ENCODE measurements around the gene MROH7. TPM values are rescaled to one million over a fixed set of nuclear protein-coding genes. Genes with fewer than 3 reads are reported as not detected.

The MROH7 gene
- total and polyA plus RNA-seq, 9 of the 15 experiments (the other 6 are each of a cell fraction or from before 2014, with no cell fraction given), result not detected

GRCh38 chr1:54696262-54696661 is 54.7 kb downstream of the MROH7 start:
- no peak for ATAC-seq
- FAIRE-seq, result no peak
- ChIA-PET CTCF (ENCODE audit: low intra/inter-chr PET ratio) (no interaction called here), POLR2A (no interaction called here)
- in situ Hi-C loops (cut with MboI), result no loop called here
- Histone ChIP-seq H2AFZ (ENCODE audit: low read depth, low read length) (no peak overlapping the region), H3K36me3 (ENCODE audit: control insufficient read depth, insufficient read depth, low read length) (no peaks in the 10 kb centered on the region), H3K79me2 (ENCODE audit: control insufficient read depth, insufficient read depth, low read length) (no peaks in the 10 kb centered on the region), H3K9me3 (replicated peaks; ENCODE audit: control insufficient read depth, insufficient read depth, low read depth, low read length) (no peaks in the 10 kb centered on the region), H3K9me1 (ENCODE audit: control insufficient read depth, insufficient read depth, low read length) (no peaks in the 10 kb centered on the region), H3K4me1 (replicated peaks in 1 of 2; ENCODE audit: control insufficient read depth in 2 of 2, insufficient read depth in 2 of 2, low read length in 2 of 2) (no peaks in the 10 kb centered on the region; a peak in 1 of 5 replicates), H3K9ac (ENCODE audit: insufficient read depth in 1 of 2, low read depth in 2 of 2, low read length in 2 of 2) (no peak overlapping the region), H3K4me3 (no peak overlapping the region), H4K20me1 (replicated peaks; ENCODE audit: control insufficient read depth, insufficient read depth, low read length) (no peaks in the 10 kb centered on the region; the same call in 1 of the 2 replicates), H3K27ac (ENCODE audit: extremely low read depth, low read depth, low read length) (no peak overlapping the region), H3K4me2 (ENCODE audit: insufficient read depth, low read length) (no peak overlapping the region), H3K27me3 (ENCODE audit: control insufficient read depth in 2 of 2, insufficient read depth in 2 of 2, low read length in 2 of 2) (peaks cover 42 to 81% of the 10 kb centered on the region in 2 experiments; a peak in 4 of 5 replicates)
- WGBS (ENCODE audit: insufficient coverage, low coverage, missing lambda C conversion rate), result 0% methylated on average over 3 of the region's 3 CpGs
- no peak for DNase-seq (ENCODE audit: extremely low read depth in 1 of 4, low spot score in 3 of 4)
- no peak for TF ChIP-seq PKNOX1 (IDR thresholded peaks at IDR 0.05)
- no peak for TF ChIP-seq ZNF780A (CRISPR knock-in tag; IDR thresholded peaks at IDR 0.05)
- no peak for TF ChIP-seq MCM5 (IDR thresholded peaks at IDR 0.05; ENCODE audit: low read depth)
- no peak for TF ChIP-seq FOXK2 (conservative IDR thresholded peaks at IDR 0.05 in 1 of 2, IDR thresholded peaks at IDR 0.05 in 1 of 2; ENCODE audit: low read depth in 2 of 2)
- no peak for TF ChIP-seq SRF (CRISPR knock-in tag; IDR thresholded peaks at IDR 0.05)
- no peak for TF ChIP-seq NCOA2 (IDR thresholded peaks at IDR 0.05; ENCODE audit: partially characterized antibody in 2 of 2)
- BruUV-seq (replicated peaks), result no TSS peak
- intact Hi-C loops (cut with micrococcal nuclease), result no loop called here
